ENCODE measurements around the gene SDCBP2.

GRCh38 chr20:1323830-1324597, 4.9 kb downstream of the SDCBP2 start:
- TF ChIP-seq CREB1 (CRISPR knock-in tag; IDR thresholded peaks at IDR 0.05) (no peak), CTCF (IDR thresholded peaks at IDR 0.05) (no peak), FOXP1 (CRISPR knock-in tag; IDR thresholded peaks at IDR 0.05; ENCODE audit: borderline replicate concordance) (no peak), SOX15 (CRISPR knock-in tag; IDR thresholded peaks at IDR 0.05) (no peak), PRDM15 (CRISPR knock-in tag; IDR thresholded peaks at IDR 0.05) (no peak), ERG (CRISPR knock-in tag; IDR thresholded peaks at IDR 0.05) (no peak), TP53 (CRISPR knock-in tag; IDR thresholded peaks at IDR 0.05) (no peak), ZBTB21 (CRISPR knock-in tag; IDR thresholded peaks at IDR 0.05; ENCODE audit: borderline replicate concordance) (no peak)
